Calu3 (cell line): ENCODE measurements around the gene RTKN2. TPM values are rescaled to one million over a fixed set of nuclear protein-coding genes. Genes with fewer than 3 reads are reported as not detected.

ENCODE experiments used
- Bru-seq: library from RNA; stranded (reverse); fragments of 400-500 nt; gene quantifications from one replicate; lab custom pipeline; 2021; lab: Mats Ljungman, UMichigan
- BruChase-seq, 2 experiments: library from RNA; stranded (reverse); fragments of 400-500 nt; gene quantifications; one replicate each; lab custom pipeline; 2021; lab: Mats Ljungman, UMichigan
- BruUV-seq: library from RNA; stranded (reverse); fragments of 400-500 nt; replicated peaks from 2 replicates; lab custom pipeline; 2021; lab: Mats Ljungman, UMichigan
- CTCF ChIA-PET: fragments of 300-600 bp; sonication (Branson Sonifier 250); formaldehyde crosslinking; loops from one replicate; lab custom pipeline; 2022; ENCODE audit warnings: antibody characterized with exemption; lab: Charles Lee
- DNase-seq: peaks from one replicate; pipeline ENCODE4 v3.0.0; 2022
- H3K27ac Mint-ChIP-seq: one replicate; pipeline ENCODE4 v1.8.0; 2022; ENCODE audit warnings: mixed read lengths; ENCODE audit not compliant: unreplicated experiment
- H3K27me3 Mint-ChIP-seq: one replicate; pipeline ENCODE4 v1.8.0; 2022; ENCODE audit warnings: mixed read lengths; ENCODE audit not compliant: unreplicated experiment
- H3K36me3 Mint-ChIP-seq: one replicate; pipeline ENCODE4 v1.8.0; 2022; ENCODE audit warnings: mild to moderate bottlenecking, moderate library complexity, mixed read lengths; ENCODE audit not compliant: insufficient read depth, unreplicated experiment
- H3K4me1 Mint-ChIP-seq: one replicate; pipeline ENCODE4 v1.8.0; 2022; ENCODE audit warnings: mild to moderate bottlenecking, low read depth, mixed read lengths; ENCODE audit not compliant: unreplicated experiment
- H3K4me3 Mint-ChIP-seq: one replicate; pipeline ENCODE4 v1.8.0; 2022; ENCODE audit warnings: mild to moderate bottlenecking, low read depth, moderate library complexity, mixed read lengths; ENCODE audit not compliant: unreplicated experiment
- H3K9me3 Mint-ChIP-seq: one replicate; pipeline ENCODE4 v1.8.0; 2022; ENCODE audit warnings: low read depth, mixed read lengths; ENCODE audit not compliant: unreplicated experiment
- CTCF ChIP-seq: fragments of 200-600 bp; IDR thresholded peaks from one replicate; pipeline ENCODE4 v1.8.0; 2022; ENCODE audit warnings: antibody characterized with exemption; ENCODE audit not compliant: unreplicated experiment
- intact Hi-C: fragments of 100-400 bp; cut with micrococcal nuclease; formaldehyde crosslinking; loops from one replicate; pipeline ENCODE4 v1.10.0; 2022; ENCODE audit not compliant: unreplicated experiment
- long read RNA-seq: library from polyadenylated mRNA; stranded (forward); transcript quantifications from one replicate; pipeline ENCODE4 v2.0.0, GENCODE V29; 2022
- total RNA-seq: library from RNA; stranded (reverse); gene quantifications from 2 replicates; pipeline ENCODE4 v1.2.3, GENCODE V29; 2022

The RTKN2 gene
- total RNA-seq (25.0 and 26.7 TPM in 2 replicates), Bru-seq, nascent RNA (percentile 93 among the genes with signal in this experiment), BruChase-seq, experiment 1, labeled RNA remaining after a 6-hour chase (percentile 80 among the genes with signal in this experiment), BruChase-seq, experiment 2, labeled RNA remaining after a 2-hour chase (percentile 93 among the genes with signal in this experiment)
- long read RNA-seq, full-length matches to known transcripts, result 30 of 40 reads
- long read RNA-seq, partial matches to known transcripts, result 1 of 40 reads
- long read RNA-seq, other reads (novel, unspliced or antisense), result 9 of 40 reads

- DNase-seq, result peak; percentile 96
- TF ChIP-seq CTCF, result no peak
- Mint-ChIP-seq H3K4me1 (peaks cover 44% of the 10 kb centered on the region), H3K27me3 (no peaks in the 10 kb centered on the region), H3K9me3 (no peaks in the 10 kb centered on the region), H3K4me3 (peak within 1 kb of the TSS; percentile 77), H3K27ac (peak within 1 kb of the TSS; percentile 93), H3K36me3 (peaks cover 39% of the 10 kb centered on the region)
- CTCF ChIA-PET, result interaction anchor here (0.9 to 1.1 kb wide), 5 partner anchors 18 to 192 kb away, joined by 3 to 6 read pairs (median 3); no protein-coding TSS in a partner anchor
- intact Hi-C loops, result loop anchor here (5.0 to 10.0 kb wide), 3 partner anchors 114 to 886 kb away; no protein-coding TSS in a partner anchor
- BruUV-seq, result no TSS peak
These were observed at the start of gene RTKN2 for GRCh38 chr10:62268399-62269114. TSS of gene RTKN2 (minus strand) at chr10:62268844. CDS start at chr10:62268610, 234 bp downstream.

GRCh38 chr10:62317257-62317656, 48.6 kb upstream of the RTKN2 start:
- Mint-ChIP-seq H3K4me3 (no peak overlapping the region), H3K4me1 (no peaks in the 10 kb centered on the region), H3K27ac (no peak overlapping the region), H3K9me3 (peaks cover 3% of the 10 kb centered on the region), H3K36me3 (no peaks in the 10 kb centered on the region), H3K27me3 (no peaks in the 10 kb centered on the region)
- intact Hi-C loops, result no loop called here
- BruUV-seq, result no TSS peak
- TF ChIP-seq CTCF, result no peak
- DNase-seq, result no peak
- CTCF ChIA-PET, result interaction anchor here (0.7 to 1.1 kb wide), 2 partner anchors 17 to 504 kb away, joined by 3 read pairs; no protein-coding TSS in a partner anchor

GRCh38 chr10:62309254-62309653, 40.6 kb upstream of the RTKN2 start:
- H3K27ac Mint-ChIP-seq, result no peak overlapping the region
- TF ChIP-seq CTCF, result no peak
- CTCF ChIA-PET, result no interaction called here
- no peak overlapping the region for H3K4me3 Mint-ChIP-seq
- intact Hi-C loops, result no loop called here
- H3K4me1 Mint-ChIP-seq, result no peaks in the 10 kb centered on the region
- DNase-seq, result no peak
- no peaks in the 10 kb centered on the region for H3K27me3 Mint-ChIP-seq
- H3K9me3 Mint-ChIP-seq, result no peaks in the 10 kb centered on the region
- BruUV-seq, result no TSS peak
- no peaks in the 10 kb centered on the region for H3K36me3 Mint-ChIP-seq

GRCh38 chr10:62308101-62308500, 39.5 kb upstream of the RTKN2 start:
- Mint-ChIP-seq H3K9me3 (no peaks in the 10 kb centered on the region), H3K4me1 (no peaks in the 10 kb centered on the region), H3K4me3 (no peak overlapping the region), H3K36me3 (no peaks in the 10 kb centered on the region), H3K27ac (no peak overlapping the region), H3K27me3 (no peaks in the 10 kb centered on the region)
- DNase-seq, result no peak
- intact Hi-C loops, result no loop called here
- BruUV-seq, result no TSS peak
- CTCF ChIA-PET, result interaction anchor here (0.6 kb wide), 1 partner anchor 111 kb away, joined by 4 read pairs; no protein-coding TSS in a partner anchor
- no peak for TF ChIP-seq CTCF
